MM.1S (cell line): ENCODE measurements around the gene SGPL1.

ENCODE experiments used
- DNase-seq: peaks from one replicate; pipeline ENCODE4 v3.0.0-alpha.2; 2015
- H2AFZ ChIP-seq: fragments of 300-600 bp; sonication (generic); 2 replicates; pipeline ENCODE4 v1.6.0; 2016; ENCODE audit warnings: antibody characterized with exemption, low read length
- H3F3A ChIP-seq: fragments of 300-600 bp; sonication (generic); 2 replicates; pipeline ENCODE4 v1.6.1; 2016; ENCODE audit warnings: mild to moderate bottlenecking, antibody characterized with exemption, low read length, moderate library complexity, mixed read lengths; ENCODE audit not compliant: insufficient read depth
- H3K27ac ChIP-seq: fragments of 300-600 bp; sonication (generic); 2 replicates; pipeline ENCODE4 v1.5.1; 2016; ENCODE audit warnings: mild to moderate bottlenecking, low read length
- H3K27me3 ChIP-seq: fragments of 300-600 bp; sonication (generic); replicated peaks from 2 replicates; pipeline ENCODE4 v1.6.0; 2016; ENCODE audit warnings: low read length; ENCODE audit not compliant: insufficient read depth
- H3K36me3 ChIP-seq: fragments of 300-600 bp; sonication (generic); replicated peaks from 2 replicates; pipeline ENCODE4 v1.6.1; 2016; ENCODE audit warnings: mild to moderate bottlenecking, low read length, mixed read lengths; ENCODE audit not compliant: insufficient read depth
- H3K4me1 ChIP-seq: fragments of 300-600 bp; sonication (generic); 2 replicates; pipeline ENCODE4 v1.6.1; 2016; ENCODE audit warnings: low read length, mixed read lengths
- H3K4me2 ChIP-seq: fragments of 300-600 bp; sonication (generic); 2 replicates; pipeline ENCODE4 v1.6.0; 2016; ENCODE audit warnings: low read depth, low read length
- H3K4me3 ChIP-seq: fragments of 300-600 bp; sonication (generic); 2 replicates; pipeline ENCODE4 v1.5.1; 2016; ENCODE audit warnings: low read length, mixed read lengths
- H3K79me2 ChIP-seq: fragments of 300-600 bp; sonication (generic); 2 replicates; pipeline ENCODE4 v1.6.1; 2016; ENCODE audit warnings: mixed run types, low read length, mixed read lengths
- H3K9ac ChIP-seq: fragments of 300-600 bp; sonication (generic); 2 replicates; pipeline ENCODE4 v1.6.1; 2016; ENCODE audit warnings: low read length, mixed read lengths
- H3K9me2 ChIP-seq: fragments of 300-600 bp; sonication (generic); replicated peaks from 2 replicates; pipeline ENCODE4 v1.6.1; 2016; ENCODE audit warnings: mild to moderate bottlenecking, low read length, mixed read lengths; ENCODE audit not compliant: insufficient read depth
- H3K9me3 ChIP-seq: fragments of 300-600 bp; sonication (generic); replicated peaks from 2 replicates; pipeline ENCODE4 v1.6.1; 2016; ENCODE audit warnings: mild to moderate bottlenecking, low read length, mixed read lengths; ENCODE audit not compliant: insufficient read depth
- H4K20me1 ChIP-seq: fragments of 300-600 bp; sonication (generic); 2 replicates; pipeline ENCODE4 v1.6.1; 2016; ENCODE audit warnings: mild to moderate bottlenecking, low read length, moderate library complexity, mixed read lengths; ENCODE audit not compliant: insufficient read depth
- EZH2 ChIP-seq: fragments of 300-600 bp; sonication (generic); optimal IDR thresholded peaks from 2 replicates; pipeline ENCODE3; 2017; ENCODE audit warnings: low read depth, mild to moderate bottlenecking, antibody characterized with exemption, low read length, mixed read lengths
- EZH2phosphoT487 ChIP-seq: fragments of 300-600 bp; sonication (generic); IDR thresholded peaks from 2 replicates; pipeline ENCODE4 v1.6.1; 2018; ENCODE audit warnings: antibody characterized with exemption, low read length
- TF ChIP-seq, protein P1 (sequence below): fragments of 300-600 bp; sonication (generic); IDR thresholded peaks from 2 replicates; pipeline ENCODE4 v1.5.1; 2016; ENCODE audit warnings: antibody characterized with exemption, low read length, mixed read lengths

SGPL1 gene

DNA sequence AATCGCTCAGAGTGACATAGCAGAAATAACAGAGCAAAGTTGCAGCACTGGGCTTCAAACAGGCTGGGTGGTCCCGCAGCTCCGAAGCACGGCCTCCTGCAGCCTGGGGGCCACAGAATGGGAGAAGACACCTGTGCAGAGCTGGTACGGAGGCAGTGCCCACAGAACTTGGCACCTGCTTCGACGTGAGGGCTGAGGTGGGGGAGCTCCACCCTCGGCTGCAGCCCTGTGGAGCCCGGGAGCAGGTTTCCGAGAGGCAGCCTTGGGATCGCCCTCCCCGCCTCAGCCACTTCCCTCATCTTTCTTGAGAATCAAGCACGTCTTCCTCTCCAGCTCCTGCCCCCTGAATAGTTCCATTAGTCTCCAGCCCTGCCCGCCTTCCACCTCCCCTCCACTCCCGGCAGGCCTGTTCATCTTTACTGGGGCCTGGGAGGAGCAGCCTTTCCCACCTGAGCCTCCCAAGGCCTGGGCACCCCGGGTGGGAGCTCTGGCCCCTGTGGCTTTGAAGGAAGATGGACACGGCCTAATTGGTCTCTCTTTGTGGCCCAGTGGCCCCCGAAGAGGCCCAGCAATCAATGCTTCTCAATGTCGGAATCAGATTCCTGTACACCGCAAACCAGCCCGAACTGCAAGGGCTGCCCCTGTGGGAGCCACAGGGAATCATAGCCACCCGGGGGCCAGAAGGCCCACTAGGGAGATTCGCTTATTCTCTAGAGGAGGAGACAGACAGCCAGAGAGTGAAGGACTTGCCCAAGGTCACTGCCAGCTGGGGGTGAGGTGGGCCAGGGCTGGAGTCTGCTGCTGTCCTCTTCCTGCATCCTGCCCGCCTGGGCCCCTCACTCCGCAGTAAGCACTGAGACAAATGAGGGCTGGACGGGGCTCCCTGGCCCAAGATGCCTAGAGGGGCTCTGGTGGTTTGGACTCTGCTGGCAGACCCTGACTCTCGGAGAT lies 89.6 kb downstream of the SGPL1 start:
- Histone ChIP-seq H3K79me2 (no peaks in the 10 kb centered on the region), H3K4me3 (no peak overlapping the region), H3K36me3 (no peaks in the 10 kb centered on the region), H4K20me1 (no peaks in the 10 kb centered on the region), H2AFZ (no peak overlapping the region), H3K9me2 (no peaks in the 10 kb centered on the region), H3F3A (no peaks in the 10 kb centered on the region), H3K27me3 (peaks cover 56% of the 10 kb centered on the region), H3K27ac (no peak overlapping the region), H3K9ac (no peak overlapping the region), H3K4me2 (no peak overlapping the region), H3K4me1 (no peaks in the 10 kb centered on the region), H3K9me3 (no peaks in the 10 kb centered on the region)
- TF ChIP-seq EZH2 (no peak), EZH2phosphoT487 (no peak)
- TF ChIP-seq, protein P1, sequence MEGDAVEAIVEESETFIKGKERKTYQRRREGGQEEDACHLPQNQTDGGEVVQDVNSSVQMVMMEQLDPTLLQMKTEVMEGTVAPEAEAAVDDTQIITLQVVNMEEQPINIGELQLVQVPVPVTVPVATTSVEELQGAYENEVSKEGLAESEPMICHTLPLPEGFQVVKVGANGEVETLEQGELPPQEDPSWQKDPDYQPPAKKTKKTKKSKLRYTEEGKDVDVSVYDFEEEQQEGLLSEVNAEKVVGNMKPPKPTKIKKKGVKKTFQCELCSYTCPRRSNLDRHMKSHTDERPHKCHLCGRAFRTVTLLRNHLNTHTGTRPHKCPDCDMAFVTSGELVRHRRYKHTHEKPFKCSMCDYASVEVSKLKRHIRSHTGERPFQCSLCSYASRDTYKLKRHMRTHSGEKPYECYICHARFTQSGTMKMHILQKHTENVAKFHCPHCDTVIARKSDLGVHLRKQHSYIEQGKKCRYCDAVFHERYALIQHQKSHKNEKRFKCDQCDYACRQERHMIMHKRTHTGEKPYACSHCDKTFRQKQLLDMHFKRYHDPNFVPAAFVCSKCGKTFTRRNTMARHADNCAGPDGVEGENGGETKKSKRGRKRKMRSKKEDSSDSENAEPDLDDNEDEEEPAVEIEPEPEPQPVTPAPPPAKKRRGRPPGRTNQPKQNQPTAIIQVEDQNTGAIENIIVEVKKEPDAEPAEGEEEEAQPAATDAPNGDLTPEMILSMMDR = no peak
- no peak for DNase-seq

DNA sequence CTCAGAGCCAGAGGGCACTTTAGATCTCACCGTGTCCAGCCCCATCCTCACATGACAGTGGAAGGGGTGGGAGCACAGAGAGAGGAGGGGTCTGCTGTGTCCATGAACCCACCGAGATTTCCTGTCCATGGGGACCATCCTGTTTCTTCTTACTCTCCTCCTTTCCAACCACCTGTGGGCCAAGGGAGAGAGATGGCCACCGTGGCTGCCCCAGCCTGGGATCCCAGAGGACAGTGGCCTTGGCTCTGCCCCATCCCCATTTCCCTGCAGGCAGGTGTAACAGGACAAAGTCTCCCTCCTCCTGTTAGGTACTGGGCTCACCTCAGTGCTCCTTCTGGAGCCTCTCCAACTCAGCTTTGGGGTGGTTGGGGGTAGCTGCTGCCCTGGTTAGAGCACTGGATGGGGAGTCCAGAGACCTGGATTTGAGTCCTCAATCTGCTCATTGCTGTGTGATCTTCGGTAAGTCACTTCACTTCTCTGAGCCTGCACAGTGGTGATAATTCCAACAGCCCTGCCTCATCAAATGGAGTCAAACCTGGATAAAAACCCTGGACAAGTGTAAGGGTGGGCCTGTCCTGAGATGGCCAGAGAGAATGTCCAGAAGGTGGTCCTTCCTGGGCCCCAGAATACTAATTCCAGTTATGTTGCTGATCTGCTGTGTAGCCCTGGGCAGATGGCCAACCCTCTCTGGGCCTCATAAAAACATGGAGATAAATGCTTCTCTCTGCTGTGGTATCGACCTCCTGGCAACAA lies 90.5 kb downstream of the SGPL1 start:
- Histone ChIP-seq H4K20me1 (no peaks in the 10 kb centered on the region), H3K4me2 (no peak overlapping the region), H2AFZ (no peak overlapping the region), H3K27ac (no peak overlapping the region), H3K9me3 (no peaks in the 10 kb centered on the region), H3K4me1 (no peaks in the 10 kb centered on the region), H3K9me2 (no peaks in the 10 kb centered on the region), H3K9ac (no peak overlapping the region), H3K36me3 (no peaks in the 10 kb centered on the region), H3F3A (no peaks in the 10 kb centered on the region), H3K79me2 (no peaks in the 10 kb centered on the region), H3K4me3 (no peak overlapping the region), H3K27me3 (peaks cover 56% of the 10 kb centered on the region)
- DNase-seq = no peak
- TF ChIP-seq, protein P1 = no peak
- TF ChIP-seq EZH2phosphoT487 = no peak
- TF ChIP-seq EZH2 = no peak

DNA sequence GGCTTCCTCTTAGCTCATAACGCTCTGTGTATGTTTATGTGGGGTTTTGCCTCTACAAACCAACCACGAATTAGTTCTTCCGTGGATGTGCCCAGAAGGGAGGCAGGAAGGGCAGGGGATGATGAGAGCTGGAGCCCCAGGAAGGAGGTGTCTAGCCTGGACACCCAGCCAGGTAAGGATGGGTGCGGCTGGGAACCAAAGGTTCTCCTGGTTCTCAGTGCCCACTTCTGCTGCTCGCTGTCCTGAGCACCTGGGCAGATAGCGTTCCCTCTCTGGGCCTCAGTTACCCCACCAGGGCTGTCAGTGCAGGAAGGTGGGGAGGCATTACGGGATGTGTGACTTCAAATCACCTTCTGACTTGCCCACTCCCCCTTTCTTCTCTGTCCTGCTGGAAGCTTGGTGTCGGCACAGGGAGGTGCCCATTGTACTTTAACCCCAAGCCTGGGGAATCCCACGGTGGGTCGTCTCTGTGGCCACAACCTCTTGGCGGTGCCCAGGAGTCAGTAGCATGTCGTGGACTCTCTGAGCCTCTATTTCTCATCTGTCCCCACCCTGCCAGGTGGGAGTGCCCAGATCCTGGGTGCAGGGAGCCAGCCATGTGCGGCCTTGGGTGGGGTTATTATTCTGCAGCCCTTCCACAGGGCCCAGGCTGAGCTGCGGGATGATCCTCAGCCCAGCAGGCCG lies 91.3 kb downstream of the SGPL1 start:
- TF ChIP-seq EZH2phosphoT487 (no peak), EZH2 (no peak)
- TF ChIP-seq, protein P1 = no peak
- Histone ChIP-seq H3K9ac (no peak overlapping the region), H3K79me2 (no peaks in the 10 kb centered on the region)

More for the DNA sequence above, 91.3 kb downstream of the SGPL1 start:
- Histone ChIP-seq H3K4me2 (no peak overlapping the region), H3K27ac (no peak overlapping the region), H3K4me3 (no peak overlapping the region), H3K36me3 (no peaks in the 10 kb centered on the region), H3K9me3 (no peaks in the 10 kb centered on the region), H3K9me2 (no peaks in the 10 kb centered on the region), H3K4me1 (no peaks in the 10 kb centered on the region), H3K27me3 (peaks cover 63% of the 10 kb centered on the region), H2AFZ (no peak overlapping the region), H4K20me1 (no peaks in the 10 kb centered on the region), H3F3A (no peaks in the 10 kb centered on the region)
- no peak for DNase-seq
